ENCODE results near the gene SLC38A7. TPM values are rescaled to one million over a fixed set of nuclear protein-coding genes. Genes with fewer than 3 reads are reported as not detected.

The SLC38A7 gene
- total RNA-seq, 4 donors from 2014 or later = 8.9 to 14.5 (median 13.3) TPM

DNA sequence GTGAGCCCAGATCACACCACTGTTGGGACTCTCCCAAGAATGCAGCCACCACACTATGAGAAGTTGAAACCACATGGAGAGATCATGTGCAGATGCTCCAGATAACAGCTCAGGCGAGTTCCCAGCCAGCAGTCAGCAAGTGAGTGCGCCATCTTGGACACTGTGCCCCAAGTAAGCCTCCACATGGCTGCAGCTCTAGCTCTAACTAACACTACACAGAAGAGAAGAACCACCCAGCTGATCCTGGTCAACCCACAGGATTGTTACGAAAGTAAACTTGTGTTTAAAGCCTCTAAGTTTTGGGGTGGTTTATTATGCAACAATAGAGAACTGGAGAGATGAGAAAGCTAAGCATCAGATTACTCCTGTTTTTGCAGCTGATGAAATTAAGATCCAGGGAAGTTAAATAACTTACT lies 25.8 kb downstream of the SLC38A7 start:
- WGBS = 72% methylated on average over 3 of the region's 3 CpGs
- Histone ChIP-seq H3K27me3 (no peaks in the 10 kb centered on the region), H3K36me3 (no peaks in the 10 kb centered on the region), H3K4me1 (no peaks in the 10 kb centered on the region), H3K9me3 (no peaks in the 10 kb centered on the region), H3K4me3 (no peak overlapping the region), H3K27ac (no peak overlapping the region)
- TF ChIP-seq EP300 (IDR thresholded peaks at IDR 0.05) (no peak), POLR2A (IDR thresholded peaks at IDR 0.05) (no peak), POLR2AphosphoS5 (IDR thresholded peaks at IDR 0.05) (no peak)
- TF ChIP-seq, protein P1, sequence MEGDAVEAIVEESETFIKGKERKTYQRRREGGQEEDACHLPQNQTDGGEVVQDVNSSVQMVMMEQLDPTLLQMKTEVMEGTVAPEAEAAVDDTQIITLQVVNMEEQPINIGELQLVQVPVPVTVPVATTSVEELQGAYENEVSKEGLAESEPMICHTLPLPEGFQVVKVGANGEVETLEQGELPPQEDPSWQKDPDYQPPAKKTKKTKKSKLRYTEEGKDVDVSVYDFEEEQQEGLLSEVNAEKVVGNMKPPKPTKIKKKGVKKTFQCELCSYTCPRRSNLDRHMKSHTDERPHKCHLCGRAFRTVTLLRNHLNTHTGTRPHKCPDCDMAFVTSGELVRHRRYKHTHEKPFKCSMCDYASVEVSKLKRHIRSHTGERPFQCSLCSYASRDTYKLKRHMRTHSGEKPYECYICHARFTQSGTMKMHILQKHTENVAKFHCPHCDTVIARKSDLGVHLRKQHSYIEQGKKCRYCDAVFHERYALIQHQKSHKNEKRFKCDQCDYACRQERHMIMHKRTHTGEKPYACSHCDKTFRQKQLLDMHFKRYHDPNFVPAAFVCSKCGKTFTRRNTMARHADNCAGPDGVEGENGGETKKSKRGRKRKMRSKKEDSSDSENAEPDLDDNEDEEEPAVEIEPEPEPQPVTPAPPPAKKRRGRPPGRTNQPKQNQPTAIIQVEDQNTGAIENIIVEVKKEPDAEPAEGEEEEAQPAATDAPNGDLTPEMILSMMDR (IDR thresholded peaks at IDR 0.05) = no peak
- DNase-seq (ENCODE audit: low spot score in 2 of 2) = no peak

DNA sequence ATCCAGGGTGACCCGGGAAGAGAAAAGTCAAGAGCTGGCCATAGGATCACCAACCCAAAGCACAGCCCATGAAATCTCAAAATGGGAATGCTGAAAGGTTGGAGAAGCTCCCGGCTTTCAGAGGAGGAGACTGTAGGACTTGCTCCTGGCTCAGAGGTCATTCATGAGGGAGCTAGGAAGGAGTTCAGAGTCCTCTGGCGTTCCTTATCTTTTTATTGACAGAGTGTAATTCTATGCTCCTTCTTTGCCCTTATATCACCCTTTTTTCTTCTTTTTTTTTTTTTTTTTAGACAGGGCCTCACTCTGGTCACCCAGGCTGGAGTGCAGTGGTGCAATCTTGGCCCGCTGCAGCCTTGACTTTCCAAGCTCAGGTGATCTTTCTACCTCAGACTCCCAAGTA lies 27.7 kb downstream of the SLC38A7 start:
- no peak for DNase-seq (ENCODE audit: low spot score in 2 of 2)
- no peaks in the 10 kb centered on the region for H3K4me1 ChIP-seq
- no peaks in the 10 kb centered on the region for H3K9me3 ChIP-seq
- no peaks in the 10 kb centered on the region for H3K27me3 ChIP-seq
- no peak overlapping the region for H3K4me3 ChIP-seq
- H3K27ac ChIP-seq = no peak overlapping the region
- H3K36me3 ChIP-seq = no peaks in the 10 kb centered on the region
- TF ChIP-seq, protein P1 (IDR thresholded peaks at IDR 0.05) = no peak
- TF ChIP-seq POLR2A (IDR thresholded peaks at IDR 0.05) (no peak), POLR2AphosphoS5 (IDR thresholded peaks at IDR 0.05) (no peak), EP300 (IDR thresholded peaks at IDR 0.05) (no peak)
- 89% methylated on average over 4 of the region's 4 CpGs for WGBS

DNA sequence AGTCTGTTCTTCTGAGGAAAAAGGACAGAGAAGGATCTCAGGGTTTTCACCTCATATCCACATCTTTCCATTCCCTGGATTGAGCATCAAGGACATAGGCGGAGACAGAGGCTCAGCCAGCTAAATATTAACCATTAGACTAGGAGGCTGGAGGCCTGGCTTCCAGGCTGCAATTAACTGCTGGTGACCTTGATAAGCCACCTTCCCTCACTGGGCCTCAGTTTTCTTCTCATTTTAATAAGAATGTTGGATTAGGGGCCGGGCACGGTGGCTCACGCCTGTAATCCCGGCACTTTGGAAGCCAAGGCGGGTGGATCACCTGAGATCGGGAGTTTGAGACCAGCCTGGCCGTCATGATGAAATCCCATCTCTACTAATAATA lies 29.4 kb downstream of the SLC38A7 start:
- Histone ChIP-seq H3K4me1 (no peaks in the 10 kb centered on the region), H3K36me3 (no peaks in the 10 kb centered on the region), H3K27me3 (no peaks in the 10 kb centered on the region), H3K27ac (no peak overlapping the region), H3K9me3 (no peaks in the 10 kb centered on the region), H3K4me3 (no peak overlapping the region)
- no peak for TF ChIP-seq POLR2AphosphoS5 (IDR thresholded peaks at IDR 0.05)
- TF ChIP-seq EP300 (IDR thresholded peaks at IDR 0.05) = no peak
- TF ChIP-seq, protein P1 (IDR thresholded peaks at IDR 0.05) = no peak
- TF ChIP-seq POLR2A (IDR thresholded peaks at IDR 0.05) = no peak
- WGBS = 84% methylated on average over 8 of the region's 8 CpGs
- no peak for DNase-seq (ENCODE audit: low spot score in 2 of 2)

DNA sequence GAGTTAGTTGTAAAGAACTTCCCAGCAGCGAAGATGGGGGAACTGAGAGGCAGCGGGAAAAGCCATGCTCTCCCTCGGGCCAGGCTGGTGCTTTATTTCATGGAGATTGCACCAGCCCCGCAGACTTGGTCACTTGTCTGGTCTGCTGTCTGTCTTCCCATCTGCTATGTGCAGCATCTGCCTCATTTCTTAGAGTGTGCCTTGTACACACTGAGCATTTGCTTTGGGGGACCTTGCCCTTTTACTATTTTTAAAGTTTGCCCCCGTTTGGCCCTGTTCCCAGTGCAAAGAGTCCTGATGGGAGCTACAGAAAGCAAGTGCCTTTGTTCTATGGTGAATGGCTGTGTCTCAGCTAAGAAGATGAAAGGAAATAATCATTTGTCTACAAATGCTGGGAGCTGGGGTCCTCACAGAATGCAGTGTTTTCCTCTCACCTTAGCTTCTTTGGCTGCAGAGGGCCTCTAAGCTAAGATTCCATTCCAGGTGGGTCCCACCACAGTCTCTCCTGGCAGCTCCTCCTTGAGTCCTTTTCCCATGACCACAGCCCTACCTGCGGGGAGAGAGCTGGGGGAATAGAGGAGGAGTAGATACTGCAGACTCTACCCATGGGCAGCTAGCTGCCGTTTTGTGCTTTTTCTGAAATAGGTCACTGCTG lies 29.9 kb downstream of the SLC38A7 start:
- Histone ChIP-seq H3K36me3 (no peaks in the 10 kb centered on the region), H3K27me3 (no peaks in the 10 kb centered on the region), H3K27ac (no peak overlapping the region), H3K9me3 (no peaks in the 10 kb centered on the region), H3K4me3 (no peak overlapping the region), H3K4me1 (no peaks in the 10 kb centered on the region)
- TF ChIP-seq EP300 (IDR thresholded peaks at IDR 0.05) (no peak), POLR2AphosphoS5 (IDR thresholded peaks at IDR 0.05) (no peak), POLR2A (IDR thresholded peaks at IDR 0.05) (no peak)
- TF ChIP-seq, protein P1 (IDR thresholded peaks at IDR 0.05) = no peak
- DNase-seq (ENCODE audit: low spot score in 2 of 2) = no peak
- 79% methylated on average over 7 of the region's 7 CpGs for WGBS

DNA sequence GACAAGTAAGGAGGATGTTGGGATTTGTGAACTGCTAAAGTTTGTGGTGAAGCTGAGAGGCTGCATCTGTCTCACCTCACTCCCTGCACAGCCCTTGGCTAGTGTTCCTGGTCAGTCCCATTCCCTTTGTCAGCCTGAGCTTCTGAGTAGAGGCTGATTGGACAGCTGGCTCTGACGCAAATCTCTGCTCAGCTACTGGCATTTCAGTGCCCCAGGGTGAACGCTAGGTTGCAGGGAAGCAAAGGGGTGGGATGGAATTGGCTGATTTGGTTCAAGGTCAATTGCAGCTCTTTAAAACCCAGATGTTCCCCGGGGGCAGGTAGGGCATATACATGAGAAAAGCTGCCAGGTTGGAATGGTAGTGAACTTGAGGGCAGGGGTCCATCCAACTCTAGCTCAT lies 31.8 kb downstream of the SLC38A7 start:
- DNase-seq (ENCODE audit: low spot score in 2 of 2) = no peak
- Histone ChIP-seq H3K27me3 (no peaks in the 10 kb centered on the region), H3K9me3 (no peaks in the 10 kb centered on the region), H3K36me3 (no peaks in the 10 kb centered on the region), H3K4me1 (no peaks in the 10 kb centered on the region), H3K4me3 (no peak overlapping the region), H3K27ac (no peak overlapping the region)
- WGBS = 73% methylated on average over 3 of the region's 3 CpGs
- TF ChIP-seq POLR2A (IDR thresholded peaks at IDR 0.05) = no peak
- TF ChIP-seq, protein P1 (IDR thresholded peaks at IDR 0.05) = no peak
- TF ChIP-seq POLR2AphosphoS5 (IDR thresholded peaks at IDR 0.05) = no peak
- no peak for TF ChIP-seq EP300 (IDR thresholded peaks at IDR 0.05)

Measured in suprapubic skin (tissue), 4 donors.